Bronchial epithelial cell (primary cell): Measurements from ENCODE around the gene TTPAL. TPM values are rescaled to one million over a fixed set of nuclear protein-coding genes. Genes with fewer than 3 reads are reported as not detected.

ENCODE experiments used
- DNase-seq: peaks from one replicate; pipeline ENCODE4 v3.0.0-alpha.2; 2010; ENCODE audit warnings: low read depth
- FAIRE-seq: peaks from 2 replicates; lab custom pipeline; 2011; peaks lifted over from hg19 to GRCh38; lab: Jason Lieb, UNC
- H3K27me3 ChIP-seq: 2 replicates; pipeline ENCODE4 v1.5.1; 2011; ENCODE audit warnings: low read length; ENCODE audit not compliant: control insufficient read depth, insufficient read depth
- H3K36me3 ChIP-seq: 2 replicates; pipeline ENCODE4 v1.5.1; 2011; ENCODE audit warnings: low read length; ENCODE audit not compliant: control insufficient read depth, insufficient read depth
- H3K4me3 ChIP-seq: 2 replicates; pipeline ENCODE4 v1.5.1; 2011; ENCODE audit warnings: mild to moderate bottlenecking, low read depth, low read length, control low read depth
- total RNA-seq: library from RNA; depleted of rRNA; stranded (reverse); fragments of >200 nt; gene quantifications from 2 replicates; pipeline ENCODE4 v1.2.1, GENCODE V29; 2014
- TF ChIP-seq, protein P1 (sequence below): IDR thresholded peaks from 2 replicates; pipeline ENCODE4 v1.5.1; 2011; ENCODE audit warnings: mild to moderate bottlenecking, moderate library complexity, low read length, control low read depth, inconsistent platforms; ENCODE audit not compliant: insufficient read depth, severe bottlenecking

The TTPAL gene, protein sequence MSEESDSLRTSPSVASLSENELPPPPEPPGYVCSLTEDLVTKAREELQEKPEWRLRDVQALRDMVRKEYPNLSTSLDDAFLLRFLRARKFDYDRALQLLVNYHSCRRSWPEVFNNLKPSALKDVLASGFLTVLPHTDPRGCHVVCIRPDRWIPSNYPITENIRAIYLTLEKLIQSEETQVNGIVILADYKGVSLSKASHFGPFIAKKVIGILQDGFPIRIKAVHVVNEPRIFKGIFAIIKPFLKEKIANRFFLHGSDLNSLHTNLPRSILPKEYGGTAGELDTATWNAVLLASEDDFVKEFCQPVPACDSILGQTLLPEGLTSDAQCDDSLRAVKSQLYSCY
- 9.0 and 12.5 TPM in 2 replicates for total RNA-seq

DNA sequence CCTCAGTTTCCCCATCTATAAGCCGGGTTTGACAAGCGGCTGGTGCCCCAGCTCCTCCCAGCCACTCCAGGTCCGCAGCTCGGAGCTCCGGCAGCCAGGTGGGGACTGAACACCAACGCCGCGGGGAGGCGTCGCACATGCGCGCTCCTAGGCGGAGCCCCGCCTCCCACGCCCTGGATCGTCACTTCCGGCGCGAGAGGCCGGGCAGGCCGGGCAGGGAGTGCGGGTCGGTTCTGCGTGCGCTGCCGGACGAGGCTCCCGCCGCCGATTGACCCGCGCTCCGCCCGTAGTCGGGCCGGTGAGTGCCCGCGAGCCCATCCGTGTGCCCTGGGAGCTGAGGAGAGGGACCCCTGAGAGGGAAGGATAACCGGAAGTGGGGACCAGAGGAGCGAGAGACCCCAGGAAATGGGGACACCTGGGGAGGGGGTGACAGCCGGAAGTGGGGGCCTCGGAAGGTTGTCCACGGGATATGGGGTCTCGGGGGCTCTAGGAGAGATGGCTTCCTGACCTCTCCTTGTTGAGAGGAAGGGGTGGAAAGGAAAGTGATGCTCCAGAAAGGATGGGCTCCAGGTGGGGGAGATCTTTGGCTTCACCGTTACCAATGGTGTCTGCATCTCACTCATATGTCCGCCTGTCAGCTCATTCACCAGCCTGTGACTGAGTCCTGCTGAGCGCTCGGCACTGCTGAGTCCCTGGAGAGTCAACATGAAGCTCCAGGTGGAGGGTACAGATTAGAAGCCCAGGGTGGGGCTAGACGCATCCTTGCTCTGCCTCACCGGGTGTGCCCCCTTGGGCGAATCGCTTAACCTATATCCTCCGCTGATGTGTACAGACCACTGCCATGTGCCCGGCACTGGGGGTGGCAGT, at the start of gene TTPAL:
TSS of gene TTPAL (plus strand) at position 181 of the 867 bp plus-strand sequence. CDS start 4,126 bp downstream, outside the sequence.
- peak; percentile 80 for DNase-seq
- TF ChIP-seq, protein P1, sequence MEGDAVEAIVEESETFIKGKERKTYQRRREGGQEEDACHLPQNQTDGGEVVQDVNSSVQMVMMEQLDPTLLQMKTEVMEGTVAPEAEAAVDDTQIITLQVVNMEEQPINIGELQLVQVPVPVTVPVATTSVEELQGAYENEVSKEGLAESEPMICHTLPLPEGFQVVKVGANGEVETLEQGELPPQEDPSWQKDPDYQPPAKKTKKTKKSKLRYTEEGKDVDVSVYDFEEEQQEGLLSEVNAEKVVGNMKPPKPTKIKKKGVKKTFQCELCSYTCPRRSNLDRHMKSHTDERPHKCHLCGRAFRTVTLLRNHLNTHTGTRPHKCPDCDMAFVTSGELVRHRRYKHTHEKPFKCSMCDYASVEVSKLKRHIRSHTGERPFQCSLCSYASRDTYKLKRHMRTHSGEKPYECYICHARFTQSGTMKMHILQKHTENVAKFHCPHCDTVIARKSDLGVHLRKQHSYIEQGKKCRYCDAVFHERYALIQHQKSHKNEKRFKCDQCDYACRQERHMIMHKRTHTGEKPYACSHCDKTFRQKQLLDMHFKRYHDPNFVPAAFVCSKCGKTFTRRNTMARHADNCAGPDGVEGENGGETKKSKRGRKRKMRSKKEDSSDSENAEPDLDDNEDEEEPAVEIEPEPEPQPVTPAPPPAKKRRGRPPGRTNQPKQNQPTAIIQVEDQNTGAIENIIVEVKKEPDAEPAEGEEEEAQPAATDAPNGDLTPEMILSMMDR, result peak; percentile 60
- FAIRE-seq, result no peak

DNA sequence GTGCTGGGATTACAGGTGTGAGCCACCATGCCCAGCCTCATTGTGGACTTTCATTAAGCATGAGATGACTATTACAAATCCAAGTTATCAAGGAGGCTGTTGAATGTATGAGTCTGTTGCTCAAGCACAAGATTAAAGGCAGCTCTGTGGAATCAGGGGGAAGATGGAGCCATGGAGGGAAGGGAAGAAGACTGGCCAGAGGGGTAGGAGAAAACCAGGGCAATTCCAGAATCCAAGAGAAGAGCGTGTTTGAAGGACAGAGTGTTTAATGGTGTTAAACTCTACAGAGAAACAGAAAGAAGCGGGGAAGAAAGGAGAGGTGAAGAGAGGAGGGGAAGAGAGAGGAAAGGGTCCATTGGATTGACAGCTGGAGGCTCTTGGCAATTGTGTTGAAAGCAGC, 49.8 kb upstream of the TTPAL start:
- no peaks in the 10 kb centered on the region for H3K36me3 ChIP-seq
- DNase-seq (no peak), FAIRE-seq (no peak)
- no peaks in the 10 kb centered on the region for H3K27me3 ChIP-seq
- no peak overlapping the region for H3K4me3 ChIP-seq
- TF ChIP-seq, protein P1, result no peak

More for the DNA sequence above, at the start of gene TTPAL:
- peaks cover 7% of the 10 kb centered on the region for H3K36me3 ChIP-seq
- H3K27me3 ChIP-seq, result no peaks in the 10 kb centered on the region
- H3K4me3 ChIP-seq, result peak within 1 kb of the TSS; percentile 80

DNA sequence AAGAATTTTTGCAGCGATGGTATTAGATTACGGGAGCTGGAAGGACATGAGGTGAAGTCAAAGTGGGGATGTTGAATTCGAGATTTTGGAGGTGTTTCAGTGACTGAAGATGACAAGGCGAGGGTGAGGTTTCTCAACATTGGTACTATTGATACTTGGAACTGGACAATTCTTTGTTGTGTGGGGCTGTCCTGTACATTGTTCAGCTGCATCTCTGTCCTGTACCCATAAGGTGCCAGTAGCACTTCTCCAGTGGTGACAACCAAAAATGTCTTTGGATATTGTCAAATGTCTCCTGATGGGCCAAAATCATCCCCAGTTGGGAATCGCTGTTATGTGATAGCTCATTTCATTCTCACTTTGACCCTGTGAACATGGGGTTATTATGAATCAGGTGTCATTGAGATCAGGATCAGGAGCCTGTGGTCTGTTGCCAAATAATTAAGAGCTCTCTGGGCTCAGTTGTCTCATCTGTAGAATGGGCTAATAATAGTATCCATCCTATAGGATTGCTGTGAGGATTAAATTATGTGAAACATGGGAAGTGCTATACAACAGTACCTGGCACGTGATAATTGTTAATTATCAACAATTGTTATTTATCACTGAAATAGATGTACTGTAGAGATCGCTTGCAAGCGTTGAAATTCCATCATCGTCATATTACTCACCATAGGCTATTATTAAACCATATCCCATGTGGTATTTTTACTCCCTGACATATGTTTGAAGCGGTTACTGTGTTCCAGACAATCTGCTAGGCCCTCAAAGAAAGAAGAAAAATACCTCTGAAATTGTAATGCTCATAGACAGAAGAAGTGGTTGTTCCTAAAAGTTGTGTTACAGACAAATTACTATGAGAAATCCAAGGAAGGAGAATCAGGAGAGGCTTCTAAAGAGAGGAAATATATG, 48.5 kb upstream of the TTPAL start:
- H3K27me3 ChIP-seq, result no peaks in the 10 kb centered on the region
- DNase-seq (no peak), FAIRE-seq (no peak)
- H3K4me3 ChIP-seq, result no peak overlapping the region
- no peaks in the 10 kb centered on the region for H3K36me3 ChIP-seq
- TF ChIP-seq, protein P1, result no peak

DNA sequence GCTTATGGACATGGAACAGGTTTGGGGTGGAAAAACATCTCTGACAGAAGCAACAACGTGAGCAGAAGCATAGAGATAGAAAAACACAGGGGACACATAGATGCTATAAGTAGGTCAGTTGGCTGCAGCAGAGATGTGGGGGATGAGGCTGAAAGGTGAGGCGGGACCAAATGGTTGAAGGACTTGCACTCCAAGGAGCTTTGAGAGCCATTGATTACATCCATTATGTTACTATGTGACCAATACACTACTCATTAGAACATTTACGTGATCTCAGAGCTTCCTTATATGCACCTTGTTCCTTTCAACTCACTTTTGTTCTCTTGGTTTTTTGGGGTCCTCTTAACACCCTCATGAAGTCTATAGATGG, 47.9 kb upstream of the TTPAL start:
- Histone ChIP-seq H3K27me3 (no peaks in the 10 kb centered on the region), H3K36me3 (no peaks in the 10 kb centered on the region), H3K4me3 (no peak overlapping the region)
- DNase-seq (no peak), FAIRE-seq (no peak)
- TF ChIP-seq, protein P1, result no peak

DNA sequence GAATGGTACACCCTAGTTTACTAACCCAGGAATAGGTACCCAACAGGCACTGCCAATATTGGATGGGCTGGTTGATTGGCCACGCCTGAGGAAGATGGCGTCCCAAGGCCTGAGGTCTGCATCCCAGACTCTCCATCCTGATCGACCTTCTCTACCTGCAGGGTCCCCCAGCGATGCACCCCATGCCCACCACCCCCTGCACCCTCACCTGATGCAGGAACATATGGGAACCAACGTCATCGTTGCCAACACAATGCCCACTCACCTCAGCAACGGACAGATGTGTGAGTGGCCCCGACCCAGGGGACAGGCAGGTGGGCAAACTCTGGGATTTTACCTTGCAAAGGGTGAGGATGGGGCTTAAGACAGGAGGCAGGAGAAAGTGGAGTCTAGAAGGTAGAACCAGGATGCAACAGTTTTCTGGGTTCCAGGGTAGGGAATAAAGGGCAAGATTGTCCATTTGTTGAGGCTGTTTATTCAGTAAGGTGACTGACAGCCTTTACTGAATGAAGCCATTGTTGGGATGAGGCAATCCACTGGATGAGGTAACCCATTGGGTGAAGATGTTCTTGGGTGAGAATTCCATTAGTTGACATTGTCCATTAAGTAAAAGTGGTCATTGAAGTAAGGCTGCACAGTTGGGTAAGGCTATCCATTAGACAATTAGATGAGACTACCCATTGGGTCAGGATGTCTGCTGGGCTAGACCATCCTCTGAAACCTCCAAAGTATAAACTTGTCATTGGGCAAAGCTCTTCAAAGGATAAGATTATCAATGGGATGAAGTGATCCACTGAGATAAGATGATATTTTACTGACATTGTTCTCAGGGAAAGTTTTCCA, 47.3 kb upstream of the TTPAL start:
- DNase-seq (peak; percentile 6), FAIRE-seq (no peak)
- Histone ChIP-seq H3K27me3 (peaks cover 3% of the 10 kb centered on the region), H3K4me3 (no peak overlapping the region), H3K36me3 (no peaks in the 10 kb centered on the region)
- TF ChIP-seq, protein P1, result no peak
